Epidermal melanocyte (primary cell): ENCODE measurements around the gene HERC2.
"Not testable (repeated sequence)": the region's sequence is repeated elsewhere in the genome, so short reads cannot be mapped to it uniquely, and the experiment has no call there.

Source experiments
- DNase-seq: peaks from one replicate; pipeline ENCODE4 v3.0.0; 2011; ENCODE audit warnings: low spot score; ENCODE audit not compliant: insufficient read length

The HERC2 gene

DNA sequence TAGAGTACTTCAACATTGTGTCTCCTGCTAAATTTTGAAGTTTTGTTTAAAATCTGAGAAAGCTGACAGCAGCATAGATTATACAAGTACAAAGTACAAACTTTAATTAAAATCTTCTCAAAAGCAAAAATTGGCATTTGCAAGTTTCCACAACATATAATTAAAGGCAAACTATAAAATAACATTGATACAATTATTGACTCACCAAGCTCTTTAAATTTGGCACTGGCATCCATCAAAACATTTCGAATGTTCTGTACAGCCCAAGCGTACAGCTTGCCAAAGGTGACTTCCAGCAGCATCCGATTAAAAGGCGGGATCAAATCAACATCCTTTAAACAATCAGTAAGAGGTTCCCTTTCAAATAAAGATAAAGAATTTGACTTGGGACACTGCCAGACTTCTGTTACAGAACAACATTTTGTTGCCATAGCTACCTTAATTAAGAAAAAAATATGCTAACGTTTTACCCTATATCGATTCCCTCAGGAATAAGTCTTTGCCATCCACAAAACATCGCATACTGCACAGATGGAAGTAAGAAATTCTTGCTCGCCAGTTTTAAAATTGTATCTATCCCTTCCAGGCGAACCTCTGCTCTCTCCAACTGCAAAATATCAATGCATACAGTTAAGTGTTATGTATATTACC is 92.9 kb downstream of the HERC2 start:
- not testable (repeated sequence) for DNase-seq

DNA sequence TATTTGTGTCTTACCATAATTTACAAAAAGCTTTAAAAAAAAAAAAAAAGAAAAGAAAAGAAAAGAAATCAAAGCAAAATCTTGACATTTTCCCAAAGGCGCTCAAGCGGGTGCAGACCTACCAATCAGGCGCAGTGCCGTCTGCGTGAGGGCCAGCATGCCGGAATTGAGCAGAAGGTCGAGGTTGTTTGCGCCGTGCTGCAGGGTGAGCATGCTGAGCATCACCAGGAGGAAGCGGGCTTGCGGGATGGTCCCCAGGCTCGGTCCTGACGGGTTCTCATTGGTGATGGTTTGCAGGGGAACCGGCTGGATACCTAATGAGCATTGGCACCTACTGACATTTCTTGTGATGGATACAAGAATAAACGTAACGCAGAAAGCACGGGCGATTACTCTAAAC is 93.9 kb downstream of the HERC2 start:
- no peak for DNase-seq

DNA sequence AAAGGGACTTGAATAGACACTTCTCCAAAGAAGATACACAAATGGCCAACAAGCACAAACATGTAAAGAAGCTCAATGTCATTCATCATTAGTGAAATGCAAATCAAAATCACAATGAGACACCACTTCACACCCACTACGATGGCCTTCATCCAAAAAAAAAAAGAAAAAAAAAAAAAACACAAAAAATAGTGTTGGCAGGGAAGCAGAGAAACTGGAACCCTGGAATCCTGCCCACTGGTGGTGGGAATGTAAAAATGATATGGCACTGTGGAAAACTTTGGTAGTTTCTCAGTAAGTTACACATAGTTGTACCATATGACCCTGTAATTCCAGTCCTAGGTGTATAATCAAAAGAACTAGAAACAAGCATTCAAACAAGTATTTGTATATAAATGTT is 94.7 kb downstream of the HERC2 start:
- DNase-seq = not testable (repeated sequence)

DNA sequence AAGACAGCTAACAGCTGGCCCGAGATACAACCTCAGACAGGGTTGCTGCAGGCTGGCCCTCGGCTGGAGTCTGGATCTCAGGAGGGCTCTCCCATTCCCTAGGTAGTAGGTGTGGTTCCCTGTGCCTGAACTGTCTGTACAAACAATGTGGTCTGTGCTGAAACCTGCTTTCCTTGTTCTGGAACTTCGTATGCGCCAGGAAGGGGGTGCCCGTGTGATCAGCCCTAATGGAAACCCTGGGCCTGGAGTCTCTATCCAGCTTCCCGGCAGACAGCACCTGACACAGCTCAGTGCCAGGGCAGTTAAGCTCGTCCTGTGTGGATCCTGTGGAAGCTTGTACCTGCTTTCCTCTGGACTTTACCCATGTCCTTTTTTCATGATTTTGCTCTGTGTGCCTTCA is 99.4 kb downstream of the HERC2 start:
- not testable (repeated sequence) for DNase-seq

DNA sequence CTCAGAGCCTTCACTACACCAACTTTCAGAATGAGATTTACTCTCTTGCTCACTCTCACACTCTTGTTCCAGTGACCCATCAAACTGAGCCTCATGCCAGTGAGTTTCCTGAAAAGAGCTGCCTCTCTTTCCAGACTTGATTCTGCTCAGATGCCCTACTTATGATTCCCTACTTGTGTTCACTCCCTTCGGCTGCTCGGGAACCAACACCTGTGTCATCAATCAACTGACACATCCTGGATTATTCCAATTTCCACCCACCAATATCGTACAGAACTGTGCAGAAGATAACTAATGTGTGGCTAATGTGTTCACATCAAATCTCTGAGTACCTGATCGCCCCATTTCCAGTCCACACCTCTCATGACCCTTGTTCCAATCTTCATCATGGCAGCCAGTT is 100.3 kb downstream of the HERC2 start:
- DNase-seq = not testable (repeated sequence)

DNA sequence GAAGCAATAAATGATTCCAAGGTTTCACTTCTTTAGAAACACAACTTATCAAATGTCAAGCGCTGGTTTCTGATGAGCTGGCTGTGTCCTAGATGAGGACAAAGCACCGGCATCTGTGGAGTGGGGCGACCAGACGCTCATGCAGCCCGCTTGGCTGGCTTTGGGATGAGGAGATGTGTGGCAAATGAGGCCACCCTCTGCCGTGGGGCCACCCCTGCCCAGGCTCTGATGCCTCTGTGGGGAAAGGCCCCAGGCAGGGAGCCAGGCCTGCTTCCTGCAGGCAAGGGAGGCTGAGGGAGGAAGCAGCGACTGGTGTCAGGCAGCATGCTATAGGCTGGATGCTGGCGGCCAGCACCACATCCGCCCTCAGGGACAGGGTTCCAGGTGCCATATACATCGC is 102.9 kb downstream of the HERC2 start:
- no peak for DNase-seq

DNA sequence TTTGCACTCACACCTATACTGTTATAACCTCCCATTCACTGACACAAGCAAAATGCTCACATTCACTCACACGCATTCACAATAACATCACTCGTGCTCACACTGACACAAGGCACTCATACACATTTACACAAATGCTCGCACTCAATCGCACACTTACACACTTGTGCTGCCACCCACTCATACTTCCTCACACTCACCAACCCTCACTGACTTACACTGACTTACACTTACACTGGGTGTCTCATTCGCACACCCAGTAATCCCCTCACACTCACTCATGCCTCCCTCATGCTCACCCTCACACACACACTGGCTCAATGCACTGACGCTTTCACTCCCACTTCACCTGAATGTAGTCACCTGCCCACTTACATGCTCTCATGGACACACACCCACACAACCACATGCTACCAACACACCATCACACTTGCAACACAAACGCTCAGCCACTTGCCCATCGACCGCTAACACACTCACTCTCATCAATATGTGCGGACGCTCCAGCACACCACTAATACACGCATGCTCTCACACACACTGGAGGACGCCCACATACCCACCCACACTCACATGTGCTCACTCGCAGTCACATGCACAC is 104.9 kb downstream of the HERC2 start:
- not testable (repeated sequence) for DNase-seq

DNA sequence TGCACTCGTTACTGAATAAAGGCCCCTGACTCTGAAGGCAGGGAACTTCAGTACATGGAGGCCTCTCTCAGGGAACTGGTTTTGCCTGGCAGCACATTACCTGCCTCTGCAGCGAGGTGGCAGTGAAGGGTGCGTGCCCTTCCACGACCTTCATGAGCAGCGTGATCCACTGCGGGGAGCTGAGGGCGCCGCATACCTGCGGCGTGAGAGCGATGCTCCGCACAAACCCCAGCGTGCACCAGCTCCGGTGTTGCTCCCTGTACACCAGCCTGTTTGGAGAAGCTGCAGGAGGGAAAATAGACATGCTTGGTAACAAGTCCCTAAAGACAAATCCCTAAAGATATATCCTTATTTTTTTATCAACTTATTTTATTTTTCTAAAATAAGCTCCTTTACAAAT is 106.5 kb downstream of the HERC2 start:
- not testable (repeated sequence) for DNase-seq

DNA sequence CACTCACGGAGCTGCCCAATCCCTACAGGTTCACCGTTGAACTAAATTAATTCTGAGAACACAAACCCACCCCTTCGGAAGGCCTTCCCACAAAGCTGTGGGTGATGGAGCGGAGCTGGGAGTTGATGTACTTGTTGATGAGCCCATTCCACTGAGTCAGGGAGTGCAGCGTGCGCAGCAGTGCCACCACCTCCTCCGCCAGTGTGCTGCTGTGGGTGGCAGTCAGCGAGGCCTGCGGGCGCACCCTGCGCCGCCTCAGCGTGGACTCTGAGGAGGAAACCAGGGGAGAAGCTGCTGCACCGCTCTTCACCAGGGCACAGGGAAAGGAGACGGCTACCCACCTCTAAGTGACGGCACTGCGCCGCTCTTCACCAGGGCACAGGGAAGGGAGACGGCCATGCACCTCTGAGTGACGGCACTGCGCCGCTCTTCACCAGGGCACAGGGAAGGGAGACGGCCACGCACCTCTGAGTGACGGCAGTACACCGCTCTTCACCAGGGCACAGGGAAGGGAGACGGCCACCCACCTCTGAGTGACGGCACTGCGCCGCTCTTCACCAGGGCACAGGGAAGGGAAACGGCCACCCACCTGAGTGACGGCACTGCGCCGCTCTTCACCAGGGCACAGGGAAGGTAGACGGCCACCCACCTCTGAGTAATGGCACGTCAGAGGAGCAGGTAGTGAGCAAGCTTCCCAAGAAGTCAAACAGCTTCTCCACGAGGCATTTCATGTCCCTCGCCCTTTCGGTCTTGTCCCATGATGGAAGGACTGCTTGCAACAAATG is 107.8 kb downstream of the HERC2 start:
- not testable (repeated sequence) for DNase-seq

DNA sequence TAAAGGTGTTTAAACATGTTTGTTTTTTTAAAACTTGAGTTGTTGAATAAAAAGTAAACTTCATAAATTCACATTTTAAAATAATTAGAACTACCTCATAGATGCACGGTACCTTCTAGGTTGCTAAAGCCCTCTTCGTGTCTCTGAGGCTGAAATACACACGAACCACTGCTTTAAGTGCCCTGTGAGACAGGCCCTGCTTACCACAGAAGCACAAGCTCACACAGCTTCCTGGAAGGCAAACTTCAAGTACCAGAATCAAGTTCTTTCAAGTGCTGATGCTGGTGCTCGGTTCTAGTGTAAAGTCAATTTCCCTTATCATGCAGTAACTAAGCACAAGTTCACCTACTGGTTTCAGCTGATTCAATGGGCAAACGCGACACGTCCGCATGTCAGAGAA is 108.6 kb downstream of the HERC2 start:
- not testable (repeated sequence) for DNase-seq

DNA sequence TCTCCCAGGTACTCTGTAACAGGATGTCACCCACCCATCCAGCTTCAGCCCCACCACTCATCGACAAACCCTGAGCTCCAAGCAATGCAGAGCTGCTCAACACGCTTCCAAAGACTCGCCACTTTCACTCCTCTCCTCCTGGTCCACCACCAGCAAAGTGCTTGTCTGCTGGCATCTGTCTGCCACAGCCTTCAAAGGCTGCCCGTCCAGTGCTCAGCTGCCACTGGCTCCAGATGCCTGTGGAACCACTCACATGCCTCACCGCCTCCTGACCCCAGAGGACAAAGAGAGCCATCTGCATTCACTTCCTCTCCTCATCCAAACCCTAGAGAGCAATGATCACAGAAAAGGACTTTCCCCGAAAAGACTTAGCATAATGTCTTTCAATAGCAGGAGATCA is 113.4 kb downstream of the HERC2 start:
- DNase-seq = no peak

DNA sequence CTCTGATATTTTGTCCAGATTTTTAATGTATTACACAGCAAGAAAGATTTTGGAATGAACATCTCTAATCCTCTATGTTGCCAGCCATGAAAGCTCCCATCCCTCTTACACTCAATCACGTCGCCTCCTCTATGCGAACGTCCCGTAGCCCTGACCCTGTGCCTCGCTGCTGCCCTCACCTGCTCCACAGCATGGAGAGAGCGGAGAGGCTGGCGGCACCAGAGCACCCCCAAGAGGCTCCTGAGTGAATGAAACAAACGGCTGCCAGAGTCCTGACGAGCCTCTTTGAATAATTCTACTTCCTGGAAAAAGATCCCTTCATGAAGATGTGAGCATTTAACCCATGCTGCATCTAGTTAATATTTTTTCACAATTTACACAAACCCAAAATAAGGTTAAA is 116.3 kb downstream of the HERC2 start:
- DNase-seq = not testable (repeated sequence)

DNA sequence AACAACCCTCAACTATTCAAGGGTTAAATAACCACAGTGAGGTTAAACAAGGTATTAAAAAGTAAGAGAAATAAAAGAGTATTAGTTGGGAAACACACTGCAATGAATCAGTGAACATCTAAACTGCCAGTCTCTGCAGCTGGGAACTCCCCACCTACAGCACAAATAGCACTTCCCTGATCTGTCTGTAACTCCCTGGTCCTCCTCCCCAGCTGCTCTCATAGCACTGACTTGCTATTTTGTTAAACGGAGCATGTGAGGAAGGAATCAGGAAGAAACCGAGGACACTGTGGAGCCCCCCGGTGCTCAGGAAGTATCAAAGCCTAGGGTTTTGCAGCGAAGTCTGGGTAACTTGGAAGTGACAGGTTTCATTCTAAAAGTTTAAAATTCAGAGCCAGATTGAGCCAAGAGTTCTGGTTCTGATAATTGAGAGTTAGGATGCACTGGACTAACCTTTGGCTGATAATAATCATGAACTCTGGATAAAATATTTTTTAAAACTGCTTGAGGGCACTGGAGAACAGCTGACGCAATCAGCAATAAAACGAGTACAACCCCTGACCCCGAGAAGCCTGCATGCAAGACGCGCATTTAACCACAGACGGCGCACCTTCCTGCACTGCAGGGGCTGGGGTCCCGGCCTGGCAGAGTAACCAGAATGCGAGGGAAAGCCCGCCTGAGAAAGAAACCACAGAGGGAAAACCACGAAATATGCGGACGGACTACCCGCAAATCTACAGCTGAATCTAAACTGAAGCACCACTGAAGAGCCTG is 118.7 kb downstream of the HERC2 start:
- not testable (repeated sequence) for DNase-seq

DNA sequence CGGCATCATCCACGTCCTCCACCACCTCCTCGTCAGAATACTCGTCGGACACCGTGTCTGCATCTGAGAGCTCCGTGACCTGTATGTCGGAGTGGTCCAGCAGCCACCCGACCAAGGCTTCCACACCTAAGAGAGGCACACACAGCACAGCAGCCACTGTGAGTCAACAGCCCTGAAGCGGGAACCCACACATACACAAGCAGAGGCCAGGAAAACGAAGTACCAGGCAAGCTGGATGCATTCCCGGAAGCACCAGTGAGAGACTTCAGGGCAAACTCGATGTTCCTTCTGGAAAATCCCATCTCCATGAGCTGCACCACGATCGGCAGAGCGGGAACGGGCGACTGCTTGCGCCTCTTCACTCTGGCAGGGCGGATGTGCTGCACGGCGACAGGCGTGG is 119.9 kb downstream of the HERC2 start:
- not testable (repeated sequence) for DNase-seq

DNA sequence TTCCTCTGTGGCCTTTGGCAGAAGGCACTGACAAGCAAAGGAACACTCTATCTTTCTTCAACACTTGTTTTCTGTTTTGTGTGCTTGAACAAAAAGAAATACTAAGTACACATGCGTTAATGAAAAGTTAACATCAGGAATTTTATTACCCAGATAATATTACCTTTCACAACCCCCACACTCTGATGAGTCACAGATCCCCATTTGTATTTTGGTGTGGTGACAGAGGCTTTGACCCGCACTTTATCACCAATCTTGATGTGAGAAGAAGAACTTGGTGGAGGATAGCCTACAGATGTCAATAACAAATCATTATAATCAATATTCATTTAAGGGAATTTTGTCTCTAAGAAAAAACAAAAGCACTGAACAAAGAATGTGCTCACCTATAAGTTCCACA is 123.8 kb downstream of the HERC2 start:
- not testable (repeated sequence) for DNase-seq

DNA sequence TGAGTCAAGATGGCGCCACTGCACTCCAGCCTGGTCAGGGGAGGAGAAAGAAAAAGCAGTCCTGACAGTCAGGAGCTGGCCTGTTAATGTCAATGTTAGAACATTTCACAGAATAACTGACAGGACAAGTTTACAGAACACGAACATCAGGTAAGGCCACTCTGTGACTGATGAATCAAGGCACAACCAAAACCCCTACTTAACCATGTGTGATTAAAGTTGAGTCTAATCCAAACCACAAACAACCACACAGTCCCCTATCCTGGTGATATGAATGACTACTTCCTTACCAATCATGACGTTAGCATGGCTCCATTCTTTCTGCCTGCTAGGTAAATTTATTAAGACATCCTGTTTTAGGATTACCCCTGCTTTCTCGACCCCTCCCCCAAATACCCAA is 124.3 kb downstream of the HERC2 start:
- not testable (repeated sequence) for DNase-seq

DNA sequence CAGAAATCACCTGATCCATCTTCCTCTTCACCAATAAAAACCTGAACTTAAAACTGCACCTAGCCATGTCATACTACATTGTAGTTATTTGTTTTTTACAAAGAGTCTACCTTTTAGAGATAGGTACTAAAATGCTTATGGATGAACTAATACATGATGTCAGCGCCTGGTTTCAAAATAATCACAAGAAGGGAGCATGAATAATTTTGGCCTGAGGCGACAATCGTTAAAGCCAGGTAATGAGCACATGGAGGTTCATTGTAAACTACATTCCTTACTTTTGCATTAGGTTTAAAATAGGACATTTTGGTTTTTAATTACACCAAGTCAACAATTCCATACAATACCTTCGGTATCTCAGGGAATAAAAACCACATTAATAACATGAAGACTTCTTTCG is 125.4 kb downstream of the HERC2 start:
- not testable (repeated sequence) for DNase-seq

DNA sequence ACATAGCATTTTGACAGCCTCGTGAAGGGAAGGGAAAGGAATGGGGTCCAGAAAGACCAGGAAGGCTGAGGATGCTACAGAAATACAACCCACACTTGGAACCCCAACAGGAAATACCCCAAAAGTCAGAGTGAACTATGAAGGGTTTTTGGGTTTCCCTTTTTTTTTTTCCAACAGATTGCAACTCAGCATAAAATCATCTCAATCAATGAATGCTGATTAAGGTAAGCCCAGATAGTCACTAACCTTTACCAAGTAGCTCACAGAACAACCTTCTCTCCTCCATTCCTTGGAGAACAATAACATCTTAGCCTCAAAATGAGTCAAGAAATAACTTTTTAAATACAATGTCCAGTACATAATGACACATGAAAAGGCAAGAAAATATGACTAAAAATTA is 129.2 kb downstream of the HERC2 start:
- DNase-seq = no peak

DNA sequence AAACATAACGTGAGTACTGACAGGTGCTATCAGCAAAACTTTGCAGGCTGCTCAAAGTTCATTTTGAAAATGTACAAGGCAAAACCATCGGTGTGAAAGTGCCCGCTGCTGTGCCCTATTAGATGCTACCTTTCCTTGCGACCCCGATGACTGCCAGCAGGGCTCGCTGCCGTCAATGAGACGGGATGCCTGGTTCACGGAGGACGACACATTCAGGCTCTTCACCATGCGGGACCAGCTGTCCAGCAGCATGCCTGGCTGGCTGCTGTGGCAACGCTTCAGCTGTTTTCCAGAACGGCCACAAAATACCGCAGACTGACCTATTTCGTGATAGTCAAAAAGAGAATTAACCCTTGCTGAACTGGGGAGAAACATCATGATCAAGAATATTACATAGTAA is 130.1 kb downstream of the HERC2 start:
- peak; percentile 18 for DNase-seq

DNA sequence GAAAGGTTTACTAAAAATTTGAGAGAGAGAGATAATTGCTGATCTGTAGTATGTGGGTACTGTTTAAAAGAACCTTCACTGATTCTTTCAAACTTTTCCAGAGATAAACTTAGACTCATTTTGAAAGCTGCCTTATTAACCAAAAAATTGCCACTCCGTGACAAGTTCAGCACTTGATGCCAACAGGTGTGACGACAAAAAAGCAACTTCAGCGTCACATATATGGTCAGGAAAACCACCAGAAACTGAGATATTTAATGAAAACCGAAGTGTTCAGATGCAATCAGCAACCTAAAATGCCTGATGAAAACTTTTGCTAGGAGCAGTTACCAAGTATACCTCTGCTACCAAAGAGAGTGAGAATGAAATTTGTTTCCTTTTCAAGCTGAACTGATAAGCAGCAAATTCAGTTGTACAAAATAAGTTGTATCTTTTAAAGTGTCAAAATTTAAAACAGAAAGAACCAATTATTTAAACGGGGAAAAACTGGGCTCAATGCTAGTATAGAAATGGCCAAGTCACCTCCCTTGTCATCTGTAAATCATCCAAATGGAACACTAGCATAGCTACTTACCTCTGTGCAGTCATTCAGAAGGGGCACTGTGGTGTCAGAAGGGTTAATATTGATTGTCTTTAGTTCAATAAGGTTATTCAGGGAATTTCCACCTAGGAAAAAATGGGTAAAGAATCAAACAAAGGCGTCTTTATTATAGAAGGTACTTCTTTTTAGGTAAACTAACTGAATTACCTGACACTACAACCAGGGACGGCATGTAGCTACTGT is 131.4 kb downstream of the HERC2 start:
- no peak for DNase-seq
